Measurements from ENCODE around the gene GMNC.

GRCh38 chr3:190825386-190826016 is 37.0 kb downstream of the GMNC start:
- no peak for TF ChIP-seq CTCF (IDR thresholded peaks at IDR 0.05)
- TF ChIP-seq POLR2A (IDR thresholded peaks at IDR 0.05; ENCODE audit: low read depth), result no peak
- no peak for TF ChIP-seq POLR2AphosphoS5 (IDR thresholded peaks at IDR 0.05)

Data from esophagus muscularis mucosa (tissue), 3 donors.